ENCODE data around the gene VTI1A.
A peak's percentile ranks its signal among the peaks of the same experiment; 100 is the strongest.

Gene VTI1A

GRCh38 chr10:112810711-112811151 is 363.7 kb downstream of the VTI1A start:
- H3K27ac ChIP-seq (ENCODE audit: low read length): no peak overlapping the region
- no peaks in the 10 kb centered on the region for H3K9me3 ChIP-seq (ENCODE audit: control insufficient read depth, low read depth, low read length)
- peaks cover 4% of the 10 kb centered on the region for H3K27me3 ChIP-seq (ENCODE audit: control insufficient read depth, insufficient read depth, low read length)
- no peak overlapping the region for H3K9ac ChIP-seq (ENCODE audit: low read length)
- H3K36me3 ChIP-seq (ENCODE audit: control insufficient read depth, low read depth, low read length): no peaks in the 10 kb centered on the region
- H3K4me1 ChIP-seq (ENCODE audit: control insufficient read depth, low read depth, low read length): peaks cover 42% of the 10 kb centered on the region
- H3K4me3 ChIP-seq (ENCODE audit: low read length): no peak overlapping the region

- Histone ChIP-seq H3K9me3 (ENCODE audit: control insufficient read depth, low read depth, low read length) (no peaks in the 10 kb centered on the region), H3K9ac (ENCODE audit: low read length) (peak overlapping the region; percentile 8), H3K4me3 (ENCODE audit: low read length) (no peak overlapping the region)
Observed at GRCh38 chr10:112811741-112812551, 364.9 kb downstream of the VTI1A start.

GRCh38 chr10:112812586-112812985 is 365.6 kb downstream of the VTI1A start:
- H3K4me3 ChIP-seq (ENCODE audit: low read length): no peak overlapping the region
- no peak overlapping the region for H3K27ac ChIP-seq (ENCODE audit: low read length)
- no peaks in the 10 kb centered on the region for H3K9me3 ChIP-seq (ENCODE audit: control insufficient read depth, low read depth, low read length)
- peak overlapping the region; percentile 8 for H3K9ac ChIP-seq (ENCODE audit: low read length)
- peaks cover 4% of the 10 kb centered on the region for H3K27me3 ChIP-seq (ENCODE audit: control insufficient read depth, insufficient read depth, low read length)
- peaks cover 53% of the 10 kb centered on the region for H3K4me1 ChIP-seq (ENCODE audit: control insufficient read depth, low read depth, low read length)
- no peaks in the 10 kb centered on the region for H3K36me3 ChIP-seq (ENCODE audit: control insufficient read depth, low read depth, low read length)

More at GRCh38 chr10:112811741-112812551, 364.9 kb downstream of the VTI1A start:
- H3K4me1 ChIP-seq (ENCODE audit: control insufficient read depth, low read depth, low read length): peaks cover 48% of the 10 kb centered on the region
- H3K36me3 ChIP-seq (ENCODE audit: control insufficient read depth, low read depth, low read length): no peaks in the 10 kb centered on the region
- peaks cover 4% of the 10 kb centered on the region for H3K27me3 ChIP-seq (ENCODE audit: control insufficient read depth, insufficient read depth, low read length)
- H3K27ac ChIP-seq (ENCODE audit: low read length): peak overlapping the region; percentile 35

DNA sequence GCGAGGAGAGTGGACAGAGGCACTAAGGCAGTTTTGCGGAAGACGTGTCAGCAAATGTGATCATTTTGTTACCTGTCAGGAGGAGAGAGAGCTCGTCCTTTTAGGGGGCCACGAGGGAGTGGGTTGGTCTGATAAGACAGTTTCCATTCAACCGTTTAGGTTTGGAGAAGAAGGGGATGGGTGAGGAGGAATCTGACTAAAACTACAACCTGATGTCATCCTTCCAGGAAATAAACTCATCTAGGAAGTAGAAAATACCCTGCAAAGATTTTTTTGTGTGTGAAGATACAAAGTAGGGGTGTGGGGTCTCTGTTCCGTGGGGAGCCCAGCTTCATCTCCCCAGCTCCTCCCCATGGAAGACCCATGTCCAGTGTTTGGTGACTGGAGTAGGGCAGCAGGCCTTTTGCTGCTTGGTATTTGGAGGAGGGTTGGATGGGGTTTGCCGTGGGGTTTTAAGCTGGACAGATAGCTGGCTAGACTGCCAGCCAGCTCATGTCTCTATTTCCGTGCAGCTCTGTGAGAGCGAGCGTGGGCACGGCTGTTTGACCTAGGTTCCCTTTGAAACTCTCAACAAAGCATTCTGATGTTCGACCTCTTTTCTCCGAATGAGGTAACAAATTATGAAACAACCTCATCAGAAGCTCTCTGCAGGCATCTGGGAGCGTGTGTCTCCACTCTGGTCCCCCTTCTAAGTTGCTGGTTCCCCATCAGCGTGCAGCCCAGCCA is 367.0 kb downstream of the VTI1A start:
- Histone ChIP-seq H3K9ac (ENCODE audit: low read length) (no peak overlapping the region), H3K27ac (ENCODE audit: low read length) (no peak overlapping the region), H3K27me3 (ENCODE audit: control insufficient read depth, insufficient read depth, low read length) (peaks cover 4% of the 10 kb centered on the region), H3K9me3 (ENCODE audit: control insufficient read depth, low read depth, low read length) (no peaks in the 10 kb centered on the region), H3K36me3 (ENCODE audit: control insufficient read depth, low read depth, low read length) (no peaks in the 10 kb centered on the region), H3K4me3 (ENCODE audit: low read length) (no peak overlapping the region), H3K4me1 (ENCODE audit: control insufficient read depth, low read depth, low read length) (peaks cover 45% of the 10 kb centered on the region)

- no peak overlapping the region for H3K4me3 ChIP-seq (ENCODE audit: low read length)
- H3K4me1 ChIP-seq (ENCODE audit: control insufficient read depth, low read depth, low read length): peaks cover 38% of the 10 kb centered on the region
- H3K27ac ChIP-seq (ENCODE audit: low read length): no peak overlapping the region
Observed at GRCh38 chr10:112815269-112816032, 368.4 kb downstream of the VTI1A start.

DNA sequence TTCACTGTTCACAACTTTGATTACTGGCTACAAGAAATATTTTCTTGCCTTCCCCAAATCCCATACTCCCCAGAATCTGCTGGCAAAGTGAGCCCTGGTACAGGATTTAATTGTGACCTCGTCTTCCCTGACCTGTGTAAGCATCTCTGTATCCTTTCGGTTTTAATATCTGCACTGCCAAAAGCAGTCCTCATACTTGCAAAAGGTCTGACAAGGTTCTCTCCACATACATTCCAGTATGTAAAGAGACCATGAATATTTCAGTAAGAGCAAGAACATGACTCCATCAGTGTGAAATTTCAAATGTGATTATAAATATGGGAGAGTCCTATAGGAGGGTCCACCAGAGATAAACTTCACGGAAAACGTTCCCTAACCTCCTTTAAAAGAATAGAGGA is 369.0 kb downstream of the VTI1A start:
- Histone ChIP-seq H3K27me3 (ENCODE audit: control insufficient read depth, insufficient read depth, low read length) (peaks cover 4% of the 10 kb centered on the region), H3K4me3 (ENCODE audit: low read length) (no peak overlapping the region), H3K9me3 (ENCODE audit: control insufficient read depth, low read depth, low read length) (no peaks in the 10 kb centered on the region), H3K27ac (ENCODE audit: low read length) (no peak overlapping the region), H3K36me3 (ENCODE audit: control insufficient read depth, low read depth, low read length) (no peaks in the 10 kb centered on the region), H3K4me1 (ENCODE audit: control insufficient read depth, low read depth, low read length) (peaks cover 38% of the 10 kb centered on the region), H3K9ac (ENCODE audit: low read length) (no peak overlapping the region)

More at GRCh38 chr10:112815269-112816032, 368.4 kb downstream of the VTI1A start:
- Histone ChIP-seq H3K36me3 (ENCODE audit: control insufficient read depth, low read depth, low read length) (no peaks in the 10 kb centered on the region), H3K27me3 (ENCODE audit: control insufficient read depth, insufficient read depth, low read length) (peaks cover 4% of the 10 kb centered on the region), H3K9ac (ENCODE audit: low read length) (no peak overlapping the region), H3K9me3 (ENCODE audit: control insufficient read depth, low read depth, low read length) (no peaks in the 10 kb centered on the region)

DNA sequence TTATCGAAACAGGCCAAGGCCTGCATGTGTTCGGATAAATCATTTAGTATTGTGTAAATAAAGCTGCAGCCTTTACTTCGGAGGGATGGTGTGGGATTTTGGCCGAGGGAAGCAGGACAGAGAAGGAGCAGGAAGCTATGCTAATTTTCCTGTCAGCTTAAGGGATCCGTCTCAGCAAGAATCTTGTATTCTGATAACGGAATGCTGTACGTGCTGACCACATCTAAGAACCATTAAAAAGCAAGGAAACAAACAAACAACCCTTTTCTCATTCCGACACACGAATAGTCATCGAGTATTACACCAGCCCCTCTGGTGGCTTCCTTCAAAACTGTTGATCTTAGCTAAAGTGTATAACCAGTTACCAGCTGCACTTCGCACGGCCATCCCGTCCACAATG is 369.9 kb downstream of the VTI1A start:
- no peak overlapping the region for H3K9ac ChIP-seq (ENCODE audit: low read length)
- H3K27me3 ChIP-seq (ENCODE audit: control insufficient read depth, insufficient read depth, low read length): peaks cover 4% of the 10 kb centered on the region
- no peak overlapping the region for H3K4me3 ChIP-seq (ENCODE audit: low read length)
- H3K36me3 ChIP-seq (ENCODE audit: control insufficient read depth, low read depth, low read length): no peaks in the 10 kb centered on the region
- no peak overlapping the region for H3K27ac ChIP-seq (ENCODE audit: low read length)
- no peaks in the 10 kb centered on the region for H3K9me3 ChIP-seq (ENCODE audit: control insufficient read depth, low read depth, low read length)
- peaks cover 36% of the 10 kb centered on the region for H3K4me1 ChIP-seq (ENCODE audit: control insufficient read depth, low read depth, low read length)

DNA sequence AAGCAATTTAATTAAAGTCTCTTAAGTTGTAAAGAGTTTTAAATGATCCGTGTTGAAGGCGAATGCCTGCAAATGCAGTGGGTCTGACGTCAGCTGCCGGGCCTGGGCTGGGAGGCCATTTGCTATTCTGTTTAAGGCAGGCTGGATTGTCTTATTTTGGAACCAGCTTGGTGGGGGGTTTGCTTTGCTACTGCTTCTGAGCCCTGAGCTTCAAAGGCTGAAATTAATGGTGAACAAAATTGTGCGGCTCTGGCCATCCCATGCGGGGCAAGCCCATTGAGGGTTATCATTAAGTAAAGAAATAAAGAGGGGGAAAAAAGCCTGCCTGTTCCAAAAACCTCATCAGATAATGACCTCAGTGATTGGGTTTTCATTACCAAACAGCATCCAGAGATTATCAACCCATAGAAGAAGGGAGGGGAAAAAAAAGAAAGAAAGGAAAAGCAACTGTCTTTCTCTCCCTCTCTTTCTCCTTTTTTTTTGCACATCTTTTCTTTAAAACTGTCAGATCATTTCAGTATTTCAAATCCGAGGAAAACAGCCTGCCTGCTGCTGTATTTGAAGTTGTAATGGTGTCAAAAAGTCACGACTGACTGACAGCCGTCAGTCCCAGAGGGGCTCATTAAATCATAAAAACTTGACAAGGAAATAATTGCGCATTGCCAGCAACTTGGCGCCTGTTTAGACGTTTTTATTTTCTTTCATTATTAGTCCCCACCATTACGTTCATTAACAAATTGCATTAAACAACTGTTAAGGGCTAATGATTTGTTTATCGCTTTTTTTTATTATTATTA is 371.2 kb downstream of the VTI1A start:
- Histone ChIP-seq H3K4me3 (ENCODE audit: low read length) (no peak overlapping the region), H3K36me3 (ENCODE audit: control insufficient read depth, low read depth, low read length) (no peaks in the 10 kb centered on the region), H3K4me1 (ENCODE audit: control insufficient read depth, low read depth, low read length) (peaks cover 23% of the 10 kb centered on the region), H3K9me3 (ENCODE audit: control insufficient read depth, low read depth, low read length) (no peaks in the 10 kb centered on the region), H3K27me3 (ENCODE audit: control insufficient read depth, insufficient read depth, low read length) (peaks cover 4% of the 10 kb centered on the region), H3K9ac (ENCODE audit: low read length) (no peak overlapping the region), H3K27ac (ENCODE audit: low read length) (no peak overlapping the region)

DNA sequence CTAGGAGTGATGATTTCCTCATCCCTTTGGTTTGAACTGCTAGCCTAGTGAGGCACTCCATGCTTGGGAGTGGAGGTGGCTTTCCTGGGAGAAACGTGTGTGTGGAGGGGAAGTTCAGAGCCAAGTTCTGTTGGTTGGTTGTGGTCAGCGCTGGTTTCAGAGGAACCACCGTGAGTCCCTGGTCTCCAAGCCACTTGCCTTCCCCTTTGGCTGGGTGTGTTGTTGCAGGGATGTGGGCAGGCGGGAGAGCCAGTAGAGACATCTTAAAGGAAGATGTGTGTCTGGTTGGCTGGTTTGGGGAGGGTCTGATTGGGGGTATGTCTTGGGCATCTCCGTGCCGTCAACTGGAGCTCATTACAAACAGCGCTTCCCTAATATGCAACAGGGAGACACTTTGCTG is 372.2 kb downstream of the VTI1A start:
- H3K9me3 ChIP-seq (ENCODE audit: control insufficient read depth, low read depth, low read length): no peaks in the 10 kb centered on the region
- no peaks in the 10 kb centered on the region for H3K36me3 ChIP-seq (ENCODE audit: control insufficient read depth, low read depth, low read length)
- no peak overlapping the region for H3K9ac ChIP-seq (ENCODE audit: low read length)
- H3K27me3 ChIP-seq (ENCODE audit: control insufficient read depth, insufficient read depth, low read length): no peaks in the 10 kb centered on the region
- no peak overlapping the region for H3K4me3 ChIP-seq (ENCODE audit: low read length)
- H3K4me1 ChIP-seq (ENCODE audit: control insufficient read depth, low read depth, low read length): peaks cover 17% of the 10 kb centered on the region
- H3K27ac ChIP-seq (ENCODE audit: low read length): no peak overlapping the region

- Histone ChIP-seq H3K27ac (ENCODE audit: low read length) (no peak overlapping the region), H3K9ac (ENCODE audit: low read length) (no peak overlapping the region), H3K4me1 (ENCODE audit: control insufficient read depth, low read depth, low read length) (peaks cover 10% of the 10 kb centered on the region), H3K9me3 (ENCODE audit: control insufficient read depth, low read depth, low read length) (no peaks in the 10 kb centered on the region), H3K36me3 (ENCODE audit: control insufficient read depth, low read depth, low read length) (no peaks in the 10 kb centered on the region), H3K4me3 (ENCODE audit: low read length) (no peak overlapping the region), H3K27me3 (ENCODE audit: control insufficient read depth, insufficient read depth, low read length) (no peaks in the 10 kb centered on the region)
Observed at GRCh38 chr10:112820320-112820719, 373.3 kb downstream of the VTI1A start.

- no peaks in the 10 kb centered on the region for H3K9me3 ChIP-seq (ENCODE audit: control insufficient read depth, low read depth, low read length)
- no peak overlapping the region for H3K27ac ChIP-seq (ENCODE audit: low read length)
- H3K36me3 ChIP-seq (ENCODE audit: control insufficient read depth, low read depth, low read length): no peaks in the 10 kb centered on the region
- H3K9ac ChIP-seq (ENCODE audit: low read length): no peak overlapping the region
- no peaks in the 10 kb centered on the region for H3K27me3 ChIP-seq (ENCODE audit: control insufficient read depth, insufficient read depth, low read length)
- H3K4me1 ChIP-seq (ENCODE audit: control insufficient read depth, low read depth, low read length): peaks cover 10% of the 10 kb centered on the region
- H3K4me3 ChIP-seq (ENCODE audit: low read length): no peak overlapping the region
Observed at GRCh38 chr10:112821038-112821437, 374.0 kb downstream of the VTI1A start.
